GM12878 (cell line): ENCODE measurements around the gene DLST. TPM values are rescaled to one million over a fixed set of nuclear protein-coding genes. Genes with fewer than 3 reads are reported as not detected.

ENCODE experiments used
- ATAC-seq: fragments of 200-7000 bp; cut with Tn5 transposase; 3 replicates; pipeline ENCODE4 v1.9.1; 2020; ENCODE audit warnings: mild to moderate bottlenecking, moderate library complexity
- BruUV-seq: library from RNA; stranded (reverse); fragments of 400-500 nt; replicated peaks from 2 replicates; lab custom pipeline; 2021; lab: Mats Ljungman, UMichigan
- CTCF ChIA-PET: fragments of 300-600 bp; sonication (Branson Sonifier 250); formaldehyde crosslinking; extraction: SDS; loops from one replicate; lab custom pipeline; 2021; ENCODE audit warnings: inconsistent platforms; lab: Yijun Ruan, JAX
- POLR2A ChIA-PET: fragments of 350-600 bp; formaldehyde crosslinking; extraction: SDS; loops from one replicate; lab custom pipeline; 2021; ENCODE audit warnings: inconsistent platforms; lab: Charles Lee
- RAD21 ChIA-PET: fragments of 300-600 bp; sonication (Branson Sonifier 250); formaldehyde crosslinking; loops from one replicate; lab custom pipeline; 2023; ENCODE audit warnings: antibody characterized with exemption; ENCODE audit not compliant: unreplicated experiment; lab: Charles Lee
- SMC1A ChIA-PET: fragments of 300-600 bp; sonication (Branson Sonifier 250); formaldehyde crosslinking; loops from one replicate; lab custom pipeline; 2023; ENCODE audit not compliant: unreplicated experiment, uncharacterized antibody; lab: Charles Lee
- DNase-seq: peaks from one replicate; pipeline ENCODE4 v3.0.0-alpha.2; 2011; ENCODE audit warnings: low read depth, low spot score
- FAIRE-seq: peaks from 3 replicates; lab custom pipeline; 2011; peaks lifted over from hg19 to GRCh38; lab: Jason Lieb, UNC
- H2AFZ ChIP-seq: 2 replicates; pipeline ENCODE4 v1.6.0; 2011; ENCODE audit warnings: low read depth, low read length, control low read depth; ENCODE audit not compliant: control insufficient read depth
- H3K27ac ChIP-seq: 2 replicates; pipeline ENCODE4 v1.5.1; 2011; ENCODE audit warnings: control low read depth; ENCODE audit not compliant: control insufficient read depth, insufficient read depth
- H3K27me3 ChIP-seq, 2 experiments: replicated peaks in 1 of 2; 2 replicates each; pipeline versions ENCODE4 v1.6.0 to v1.6.1; 2011; ENCODE audit warnings: low read length in 1 of 2; ENCODE audit not compliant: control insufficient read depth in 2 of 2, insufficient read depth in 2 of 2
- H3K36me3 ChIP-seq, 2 experiments: 2 replicates each; pipeline ENCODE4 v1.5.1; 2011; ENCODE audit warnings: low read length in 1 of 2; ENCODE audit not compliant: control insufficient read depth in 2 of 2, insufficient read depth in 2 of 2
- H3K4me1 ChIP-seq: 2 replicates; pipeline ENCODE4 v1.6.1; 2011; ENCODE audit warnings: mild to moderate bottlenecking, low read length, moderate library complexity, mixed read lengths; ENCODE audit not compliant: control insufficient read depth, insufficient read depth
- H3K4me2 ChIP-seq: 2 replicates; pipeline ENCODE4 v1.6.0; 2011; ENCODE audit warnings: control low read depth; ENCODE audit not compliant: control insufficient read depth, insufficient read depth
- H3K4me3 ChIP-seq: fragments of 200-600 bp; sonication (generic); 2 replicates; pipeline ENCODE4 v1.5.1; 2016
- H3K79me2 ChIP-seq: 2 replicates; pipeline ENCODE4 v1.6.0; 2011; ENCODE audit warnings: low read length; ENCODE audit not compliant: control insufficient read depth, insufficient read depth
- H3K9ac ChIP-seq: 2 replicates; pipeline ENCODE4 v1.8.0; 2011; ENCODE audit warnings: low read length, control low read depth, mixed read lengths; ENCODE audit not compliant: control insufficient read depth, insufficient read depth
- H3K9me3 ChIP-seq: replicated peaks from 3 replicates; pipeline ENCODE4 v1.5.1; 2011; ENCODE audit warnings: mild to moderate bottlenecking, low read length; ENCODE audit not compliant: control insufficient read depth, insufficient read depth
- H4K20me1 ChIP-seq: 2 replicates; pipeline ENCODE4 v1.6.0; 2011; ENCODE audit not compliant: control insufficient read depth, insufficient read depth
- RELA ChIP-seq: fragments of 450-650 bp; IDR thresholded peaks from 2 replicates; pipeline ENCODE4 v1.8.0; 2014; ENCODE audit warnings: borderline replicate concordance; ENCODE audit not compliant: partially characterized antibody
- SUZ12 ChIP-seq: fragments of 200-600 bp; sonication (generic); IDR thresholded peaks from one replicate; pipeline ENCODE4 v1.6.1; 2018; ENCODE audit warnings: antibody characterized with exemption, mild to moderate bottlenecking; ENCODE audit not compliant: unreplicated experiment
- ZNF207 ChIP-seq: fragments of 450-650 bp; IDR thresholded peaks from 2 replicates; pipeline ENCODE4 v1.6.1; 2014; ENCODE audit warnings: antibody characterized with exemption, mild to moderate bottlenecking, borderline replicate concordance
- WGBS: methylation state at CpG from one replicate; pipeline ENCODE4 v1.1.6; 2016; ENCODE audit warnings: low lambda C conversion rate; ENCODE audit not compliant: insufficient replicate concordance, insufficient coverage; ENCODE audit errors: missing lambda C conversion rate; 5-methylcytosine and 5-hydroxymethylcytosine counted together
- in situ Hi-C: fragments of 300-500 bp; cut with MboI; formaldehyde crosslinking; loops from 9 replicates; pipeline ENCODE4 v1.14.3; 2018; ENCODE audit warnings: mixed read lengths
- intact Hi-C: fragments of 100-400 bp; cut with micrococcal nuclease; formaldehyde crosslinking; loops from one replicate; pipeline ENCODE4 v1.14.2; 2022; ENCODE audit not compliant: unreplicated experiment
- polyA plus RNA-seq, 11 experiments: library from polyadenylated mRNA; depleted of rRNA in 4 of 11; unstranded in 6 of 11; stranded (reverse) in 5 of 11; fragments of >200 nt; fragmentation: Nextera tagmentation in 4 of 11; fragmentation: Illumina TruSeq in 1 of 11; extraction: Ambion mirVana in 4 of 11; extraction: Trizol in 1 of 11; gene quantifications; 1 replicate in 1 of 11; 2 replicates in 10 of 11; pipeline versions ENCODE4 v1.2.1 to v1.2.3, GENCODE V29; 2011 to 2016; ENCODE audit warnings: inconsistent platforms in 2 of 11, missing spikeins in 2 of 11, low read depth in 1 of 11
- total RNA-seq, 4 experiments: library from RNA; depleted of rRNA in 3 of 4; stranded (reverse); fragments of >200 nt in 3 of 4; fragmentation: Illumina TruSeq in 1 of 4; extraction: Trizol in 1 of 4; gene quantifications; 2 replicates each; pipeline versions ENCODE4 v1.2.1 to v1.2.3, GENCODE V29; 2013 to 2021
- TF ChIP-seq, protein P1 (sequence below): fragments of 450-650 bp; IDR thresholded peaks from 2 replicates; pipeline ENCODE4 v1.6.1; 2017; ENCODE audit warnings: mild to moderate bottlenecking, moderate library complexity
- TF ChIP-seq, protein P2 (sequence below): IDR thresholded peaks from 2 replicates; pipeline ENCODE4 v1.6.1; 2012; ENCODE audit warnings: low read depth, low read length, improper control_type of control experiment
- TF ChIP-seq, protein P3 (sequence below): fragments of 450-650 bp; IDR thresholded peaks from 2 replicates; pipeline ENCODE4 v1.6.1; 2016; ENCODE audit warnings: mild to moderate bottlenecking
- TF ChIP-seq, protein P4 (sequence below): fragments of 450-650 bp; IDR thresholded peaks from 2 replicates; pipeline ENCODE4 v1.6.1; 2017; ENCODE audit warnings: low read depth, mild to moderate bottlenecking, moderate library complexity
- TF ChIP-seq, protein P5 (sequence below): IDR thresholded peaks from 2 replicates; pipeline ENCODE4 v1.6.1; 2011; ENCODE audit warnings: borderline replicate concordance, low read depth, mild to moderate bottlenecking, moderate library complexity, low read length; ENCODE audit not compliant: insufficient read depth, poor library complexity, severe bottlenecking

The DLST gene
- total and polyA plus RNA-seq, 10 of the 15 experiments (the other 5 are each of a cell fraction or from before 2014, with no cell fraction given), result 2.9 to 141 (median 67.7) TPM

DNA sequence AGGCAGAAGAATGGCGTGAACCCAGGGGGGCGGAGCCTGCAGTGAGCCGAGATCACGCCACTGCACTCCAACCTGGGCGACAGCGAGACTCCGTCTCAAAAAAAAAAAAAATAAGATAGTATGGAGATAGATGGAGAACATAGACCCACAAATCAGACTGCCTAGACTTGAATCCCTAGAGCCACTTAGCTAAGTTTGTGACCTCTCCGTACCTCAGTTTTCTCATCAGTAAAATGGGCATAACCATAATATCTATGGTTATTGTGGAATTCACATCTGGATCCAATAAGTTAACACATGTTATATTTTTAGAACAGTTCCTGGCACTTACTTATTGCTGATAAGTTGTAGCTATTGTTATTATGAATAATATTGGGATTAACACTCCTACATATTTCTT lies 13.0 kb upstream of the DLST start (continued):
- TF ChIP-seq, protein P1, sequence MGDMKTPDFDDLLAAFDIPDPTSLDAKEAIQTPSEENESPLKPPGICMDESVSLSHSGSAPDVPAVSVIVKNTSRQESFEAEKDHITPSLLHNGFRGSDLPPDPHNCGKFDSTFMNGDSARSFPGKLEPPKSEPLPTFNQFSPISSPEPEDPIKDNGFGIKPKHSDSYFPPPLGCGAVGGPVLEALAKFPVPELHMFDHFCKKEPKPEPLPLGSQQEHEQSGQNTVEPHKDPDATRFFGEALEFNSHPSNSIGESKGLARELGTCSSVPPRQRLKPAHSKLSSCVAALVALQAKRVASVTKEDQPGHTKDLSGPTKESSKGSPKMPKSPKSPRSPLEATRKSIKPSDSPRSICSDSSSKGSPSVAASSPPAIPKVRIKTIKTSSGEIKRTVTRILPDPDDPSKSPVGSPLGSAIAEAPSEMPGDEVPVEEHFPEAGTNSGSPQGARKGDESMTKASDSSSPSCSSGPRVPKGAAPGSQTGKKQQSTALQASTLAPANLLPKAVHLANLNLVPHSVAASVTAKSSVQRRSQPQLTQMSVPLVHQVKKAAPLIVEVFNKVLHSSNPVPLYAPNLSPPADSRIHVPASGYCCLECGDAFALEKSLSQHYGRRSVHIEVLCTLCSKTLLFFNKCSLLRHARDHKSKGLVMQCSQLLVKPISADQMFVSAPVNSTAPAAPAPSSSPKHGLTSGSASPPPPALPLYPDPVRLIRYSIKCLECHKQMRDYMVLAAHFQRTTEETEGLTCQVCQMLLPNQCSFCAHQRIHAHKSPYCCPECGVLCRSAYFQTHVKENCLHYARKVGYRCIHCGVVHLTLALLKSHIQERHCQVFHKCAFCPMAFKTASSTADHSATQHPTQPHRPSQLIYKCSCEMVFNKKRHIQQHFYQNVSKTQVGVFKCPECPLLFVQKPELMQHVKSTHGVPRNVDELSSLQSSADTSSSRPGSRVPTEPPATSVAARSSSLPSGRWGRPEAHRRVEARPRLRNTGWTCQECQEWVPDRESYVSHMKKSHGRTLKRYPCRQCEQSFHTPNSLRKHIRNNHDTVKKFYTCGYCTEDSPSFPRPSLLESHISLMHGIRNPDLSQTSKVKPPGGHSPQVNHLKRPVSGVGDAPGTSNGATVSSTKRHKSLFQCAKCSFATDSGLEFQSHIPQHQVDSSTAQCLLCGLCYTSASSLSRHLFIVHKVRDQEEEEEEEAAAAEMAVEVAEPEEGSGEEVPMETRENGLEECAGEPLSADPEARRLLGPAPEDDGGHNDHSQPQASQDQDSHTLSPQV, result no peak

DNA sequence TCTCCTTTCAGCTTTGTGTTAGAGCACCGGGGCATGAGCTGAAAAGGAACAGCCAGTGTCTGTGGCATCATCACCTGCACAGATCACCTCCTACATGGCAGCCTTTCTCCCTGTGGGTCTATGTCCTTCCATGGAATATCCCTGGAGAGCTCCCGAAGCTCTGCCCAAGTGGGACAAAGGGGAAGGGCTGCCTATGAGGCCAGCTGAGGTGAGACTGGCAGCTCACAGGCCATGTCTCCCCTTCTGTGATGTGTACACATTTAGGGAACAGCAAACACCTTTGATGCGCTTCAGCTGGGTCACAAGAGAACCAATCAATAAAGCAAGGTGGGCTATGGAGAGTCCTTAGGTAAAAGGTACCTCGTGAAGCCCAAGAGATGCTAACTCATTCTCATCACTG lies 9.9 kb upstream of the DLST start:
- ChIA-PET SMC1A (interaction anchor here (0.6 to 1.8 kb wide), 5 partner anchors 9 to 200 kb away, joined by 3 to 8 read pairs (median 5); no protein-coding TSS in a partner anchor), RAD21 (interaction anchor here (1.0 to 2.9 kb wide), 4 partner anchors 9 to 13 kb away, joined by 4 to 13 read pairs (median 4); no protein-coding TSS in a partner anchor), CTCF (interaction anchor here (1.0 to 20.7 kb wide), 7 partner anchors 13 to 216 kb away, joined by 3 to 289 read pairs (median 4); no protein-coding TSS in a partner anchor), POLR2A (interaction anchor here (0.7 to 1.1 kb wide), 3 partner anchors 8 to 28 kb away, joined by 3 read pairs; no protein-coding TSS in a partner anchor)
- peaks cover 10% of the 10 kb centered on the region for H3K4me1 ChIP-seq
- H3K4me2 ChIP-seq, result no peak overlapping the region
- WGBS, result 84% methylated on average over 4 of the region's 4 CpGs
- no peak overlapping the region for H3K4me3 ChIP-seq
- no peaks in the 10 kb centered on the region for H3K9me3 ChIP-seq
- intact Hi-C loops, result no loop called here
- no TSS peak for BruUV-seq
- H3K27ac ChIP-seq, result no peak overlapping the region
- no peak overlapping the region for H2AFZ ChIP-seq
- in situ Hi-C loops, result no loop called here
- FAIRE-seq (no peak), DNase-seq (no peak), ATAC-seq (no peak)
- H4K20me1 ChIP-seq, result no peaks in the 10 kb centered on the region
- no peaks in the 10 kb centered on the region; a peak in 1 of 4 replicates for H3K27me3 ChIP-seq
- H3K36me3 ChIP-seq, result no peaks in the 10 kb centered on the region
- H3K79me2 ChIP-seq, result no peaks in the 10 kb centered on the region
- no peak overlapping the region for H3K9ac ChIP-seq
- TF ChIP-seq, protein P2, sequence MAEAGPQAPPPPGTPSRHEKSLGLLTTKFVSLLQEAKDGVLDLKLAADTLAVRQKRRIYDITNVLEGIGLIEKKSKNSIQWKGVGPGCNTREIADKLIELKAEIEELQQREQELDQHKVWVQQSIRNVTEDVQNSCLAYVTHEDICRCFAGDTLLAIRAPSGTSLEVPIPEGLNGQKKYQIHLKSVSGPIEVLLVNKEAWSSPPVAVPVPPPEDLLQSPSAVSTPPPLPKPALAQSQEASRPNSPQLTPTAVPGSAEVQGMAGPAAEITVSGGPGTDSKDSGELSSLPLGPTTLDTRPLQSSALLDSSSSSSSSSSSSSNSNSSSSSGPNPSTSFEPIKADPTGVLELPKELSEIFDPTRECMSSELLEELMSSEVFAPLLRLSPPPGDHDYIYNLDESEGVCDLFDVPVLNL, result no peak
- TF ChIP-seq, protein P3, sequence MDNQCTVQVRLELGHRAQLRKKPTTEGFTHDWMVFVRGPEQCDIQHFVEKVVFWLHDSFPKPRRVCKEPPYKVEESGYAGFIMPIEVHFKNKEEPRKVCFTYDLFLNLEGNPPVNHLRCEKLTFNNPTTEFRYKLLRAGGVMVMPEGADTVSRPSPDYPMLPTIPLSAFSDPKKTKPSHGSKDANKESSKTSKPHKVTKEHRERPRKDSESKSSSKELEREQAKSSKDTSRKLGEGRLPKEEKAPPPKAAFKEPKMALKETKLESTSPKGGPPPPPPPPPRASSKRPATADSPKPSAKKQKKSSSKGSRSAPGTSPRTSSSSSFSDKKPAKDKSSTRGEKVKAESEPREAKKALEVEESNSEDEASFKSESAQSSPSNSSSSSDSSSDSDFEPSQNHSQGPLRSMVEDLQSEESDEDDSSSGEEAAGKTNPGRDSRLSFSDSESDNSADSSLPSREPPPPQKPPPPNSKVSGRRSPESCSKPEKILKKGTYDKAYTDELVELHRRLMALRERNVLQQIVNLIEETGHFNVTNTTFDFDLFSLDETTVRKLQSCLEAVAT, result no peak
- TF ChIP-seq, protein P4, sequence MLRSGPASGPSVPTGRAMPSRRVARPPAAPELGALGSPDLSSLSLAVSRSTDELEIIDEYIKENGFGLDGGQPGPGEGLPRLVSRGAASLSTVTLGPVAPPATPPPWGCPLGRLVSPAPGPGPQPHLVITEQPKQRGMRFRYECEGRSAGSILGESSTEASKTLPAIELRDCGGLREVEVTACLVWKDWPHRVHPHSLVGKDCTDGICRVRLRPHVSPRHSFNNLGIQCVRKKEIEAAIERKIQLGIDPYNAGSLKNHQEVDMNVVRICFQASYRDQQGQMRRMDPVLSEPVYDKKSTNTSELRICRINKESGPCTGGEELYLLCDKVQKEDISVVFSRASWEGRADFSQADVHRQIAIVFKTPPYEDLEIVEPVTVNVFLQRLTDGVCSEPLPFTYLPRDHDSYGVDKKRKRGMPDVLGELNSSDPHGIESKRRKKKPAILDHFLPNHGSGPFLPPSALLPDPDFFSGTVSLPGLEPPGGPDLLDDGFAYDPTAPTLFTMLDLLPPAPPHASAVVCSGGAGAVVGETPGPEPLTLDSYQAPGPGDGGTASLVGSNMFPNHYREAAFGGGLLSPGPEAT, result no peak
- TF ChIP-seq, protein P5, sequence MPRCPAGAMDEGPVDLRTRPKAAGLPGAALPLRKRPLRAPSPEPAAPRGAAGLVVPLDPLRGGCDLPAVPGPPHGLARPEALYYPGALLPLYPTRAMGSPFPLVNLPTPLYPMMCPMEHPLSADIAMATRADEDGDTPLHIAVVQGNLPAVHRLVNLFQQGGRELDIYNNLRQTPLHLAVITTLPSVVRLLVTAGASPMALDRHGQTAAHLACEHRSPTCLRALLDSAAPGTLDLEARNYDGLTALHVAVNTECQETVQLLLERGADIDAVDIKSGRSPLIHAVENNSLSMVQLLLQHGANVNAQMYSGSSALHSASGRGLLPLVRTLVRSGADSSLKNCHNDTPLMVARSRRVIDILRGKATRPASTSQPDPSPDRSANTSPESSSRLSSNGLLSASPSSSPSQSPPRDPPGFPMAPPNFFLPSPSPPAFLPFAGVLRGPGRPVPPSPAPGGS, result no peak
- no peak for TF ChIP-seq SUZ12
- no peak for TF ChIP-seq ZNF207
- TF ChIP-seq RELA, result no peak
